BE2C (cell line): ENCODE data around the gene HK2.
"Not testable (repeated sequence)": the region's sequence is repeated elsewhere in the genome, so short reads cannot be mapped to it uniquely, and the experiment has no call there.

Source experiments
- DNase-seq: peaks from one replicate; pipeline ENCODE4 v3.0.0-alpha.2; 2020
- H3K27me3 ChIP-seq: fragments of 250-450 bp; sonication (Bioruptor Pico); 2 replicates; pipeline ENCODE4 v1.5.1; 2020; ENCODE audit warnings: mild to moderate bottlenecking
- H3K36me3 ChIP-seq: fragments of 250-450 bp; sonication (Bioruptor Pico); 2 replicates; pipeline ENCODE4 v1.5.1; 2020; ENCODE audit warnings: mild to moderate bottlenecking
- H3K4me1 ChIP-seq: fragments of 250-450 bp; sonication (Bioruptor Pico); 2 replicates; pipeline ENCODE4 v1.5.1; 2020
- H3K4me3 ChIP-seq: 2 replicates; pipeline ENCODE4 v1.5.1; 2011; ENCODE audit warnings: low read depth, low read length
- H3K9me3 ChIP-seq: fragments of 250-450 bp; sonication (Bioruptor Pico); 2 replicates; pipeline ENCODE4 v1.5.1; 2020
- TF ChIP-seq, protein P1 (sequence below): IDR thresholded peaks from 2 replicates; pipeline ENCODE4 v1.5.1; 2012; ENCODE audit warnings: mild to moderate bottlenecking, low read depth, low read length

HK2 gene

DNA sequence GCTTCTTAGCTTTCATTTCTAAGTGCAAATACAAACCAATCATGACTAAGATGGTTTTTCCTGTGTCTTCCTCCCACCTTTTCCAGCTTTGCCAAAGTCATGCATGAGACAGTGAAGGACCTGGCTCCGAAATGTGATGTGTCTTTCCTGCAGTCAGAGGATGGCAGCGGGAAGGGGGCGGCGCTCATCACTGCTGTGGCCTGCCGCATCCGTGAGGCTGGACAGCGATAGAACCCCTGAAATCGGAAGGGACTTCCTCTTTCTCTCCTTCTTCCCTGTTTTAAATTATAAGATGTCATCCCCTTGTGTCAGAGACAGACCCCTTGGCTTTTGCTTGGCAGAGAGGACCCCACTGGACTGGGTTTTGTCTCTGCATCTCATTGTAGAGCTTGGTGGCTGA, 56.8 kb downstream of the HK2 start:
- TF ChIP-seq, protein P1, sequence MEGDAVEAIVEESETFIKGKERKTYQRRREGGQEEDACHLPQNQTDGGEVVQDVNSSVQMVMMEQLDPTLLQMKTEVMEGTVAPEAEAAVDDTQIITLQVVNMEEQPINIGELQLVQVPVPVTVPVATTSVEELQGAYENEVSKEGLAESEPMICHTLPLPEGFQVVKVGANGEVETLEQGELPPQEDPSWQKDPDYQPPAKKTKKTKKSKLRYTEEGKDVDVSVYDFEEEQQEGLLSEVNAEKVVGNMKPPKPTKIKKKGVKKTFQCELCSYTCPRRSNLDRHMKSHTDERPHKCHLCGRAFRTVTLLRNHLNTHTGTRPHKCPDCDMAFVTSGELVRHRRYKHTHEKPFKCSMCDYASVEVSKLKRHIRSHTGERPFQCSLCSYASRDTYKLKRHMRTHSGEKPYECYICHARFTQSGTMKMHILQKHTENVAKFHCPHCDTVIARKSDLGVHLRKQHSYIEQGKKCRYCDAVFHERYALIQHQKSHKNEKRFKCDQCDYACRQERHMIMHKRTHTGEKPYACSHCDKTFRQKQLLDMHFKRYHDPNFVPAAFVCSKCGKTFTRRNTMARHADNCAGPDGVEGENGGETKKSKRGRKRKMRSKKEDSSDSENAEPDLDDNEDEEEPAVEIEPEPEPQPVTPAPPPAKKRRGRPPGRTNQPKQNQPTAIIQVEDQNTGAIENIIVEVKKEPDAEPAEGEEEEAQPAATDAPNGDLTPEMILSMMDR: no peak
- no peak for DNase-seq
- Histone ChIP-seq H3K4me1 (no peaks in the 10 kb centered on the region), H3K27me3 (no peaks in the 10 kb centered on the region), H3K4me3 (no peak overlapping the region), H3K36me3 (peaks cover 4% of the 10 kb centered on the region; the same call in 1 of the 2 replicates), H3K9me3 (no peaks in the 10 kb centered on the region)

DNA sequence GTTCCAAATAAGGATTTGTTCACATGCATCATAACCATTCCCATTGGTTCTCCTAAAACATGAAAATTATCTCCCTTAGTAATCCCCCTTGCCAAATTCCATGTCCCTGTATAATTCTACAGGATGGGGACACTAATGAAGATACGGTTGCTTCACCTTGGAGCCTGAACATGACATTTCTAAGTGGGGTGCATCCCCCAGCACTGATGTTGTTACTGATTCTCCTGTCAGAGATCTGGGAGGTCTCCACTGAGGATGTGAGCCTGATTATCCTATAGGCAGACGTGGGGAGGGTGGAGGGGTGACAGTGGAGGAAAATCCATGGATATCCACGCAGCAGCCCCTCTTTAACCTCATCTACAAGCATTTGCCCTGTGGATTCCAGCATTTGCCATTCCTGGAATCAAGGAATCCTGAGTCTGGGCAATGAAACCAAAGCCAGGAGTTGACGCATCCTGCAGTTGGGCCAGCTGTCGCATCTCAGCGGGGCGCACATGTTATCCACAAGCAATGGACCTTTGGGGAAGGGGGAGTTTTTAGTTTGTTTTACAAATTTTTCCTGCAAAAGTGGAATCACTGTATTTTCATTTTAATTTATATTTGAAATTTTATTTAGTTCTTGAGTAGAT, 57.3 kb downstream of the HK2 start:
- H3K27me3 ChIP-seq: no peaks in the 10 kb centered on the region
- DNase-seq: no peak
- TF ChIP-seq, protein P1: no peak
- no peaks in the 10 kb centered on the region for H3K4me1 ChIP-seq
- no peak overlapping the region for H3K4me3 ChIP-seq
- no peaks in the 10 kb centered on the region for H3K9me3 ChIP-seq
- peaks cover 4% of the 10 kb centered on the region; the same call in 1 of the 2 replicates for H3K36me3 ChIP-seq

DNA sequence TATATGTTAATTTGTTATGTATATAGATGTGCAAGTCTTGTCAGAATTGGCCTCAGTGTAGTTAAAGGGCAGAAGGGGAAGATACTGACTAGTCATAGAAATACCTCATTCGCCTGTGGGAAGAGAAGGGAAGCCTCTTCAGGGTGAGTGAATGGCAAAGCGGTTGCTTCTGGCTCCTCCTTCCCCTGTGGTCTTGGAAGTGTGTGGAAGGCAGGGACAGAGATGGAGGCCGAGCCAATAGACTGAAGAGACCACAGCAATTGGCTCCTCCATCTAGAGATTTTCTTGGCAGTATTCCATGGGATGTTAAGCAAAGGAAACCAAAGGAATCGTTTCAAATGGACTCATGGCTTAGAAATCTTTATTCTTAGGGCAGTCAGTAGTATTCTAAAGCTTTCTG, 57.9 kb downstream of the HK2 start:
- H3K36me3 ChIP-seq, H3K27me3 ChIP-seq, H3K4me3 ChIP-seq, H3K4me1 ChIP-seq, DNase-seq, H3K9me3 ChIP-seq: not testable (repeated sequence)

DNA sequence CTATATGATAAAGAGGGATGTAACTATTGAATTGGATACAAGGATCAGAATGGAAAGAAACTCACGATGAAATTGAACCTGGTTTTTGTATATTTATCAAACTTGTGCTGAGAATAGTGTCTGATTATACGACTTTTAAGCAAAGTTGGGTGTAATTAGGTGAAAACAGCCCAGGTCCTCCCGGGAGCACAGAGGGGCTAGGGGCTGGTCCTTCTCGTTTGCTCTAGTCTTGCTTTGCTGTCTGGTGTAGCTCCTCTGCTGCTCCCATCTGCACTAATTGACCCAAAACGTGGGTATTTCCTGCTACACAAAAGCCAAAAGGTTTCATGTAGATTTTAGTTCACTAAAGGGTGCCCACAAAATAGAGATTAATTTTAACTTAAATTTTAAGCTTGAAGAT, 58.7 kb downstream of the HK2 start:
- DNase-seq: no peak
- Histone ChIP-seq H3K9me3 (no peaks in the 10 kb centered on the region), H3K4me3 (no peak overlapping the region), H3K4me1 (no peaks in the 10 kb centered on the region), H3K36me3 (no peaks in the 10 kb centered on the region; the same call in 1 of the 2 replicates), H3K27me3 (no peaks in the 10 kb centered on the region)
- TF ChIP-seq, protein P1: no peak

DNA sequence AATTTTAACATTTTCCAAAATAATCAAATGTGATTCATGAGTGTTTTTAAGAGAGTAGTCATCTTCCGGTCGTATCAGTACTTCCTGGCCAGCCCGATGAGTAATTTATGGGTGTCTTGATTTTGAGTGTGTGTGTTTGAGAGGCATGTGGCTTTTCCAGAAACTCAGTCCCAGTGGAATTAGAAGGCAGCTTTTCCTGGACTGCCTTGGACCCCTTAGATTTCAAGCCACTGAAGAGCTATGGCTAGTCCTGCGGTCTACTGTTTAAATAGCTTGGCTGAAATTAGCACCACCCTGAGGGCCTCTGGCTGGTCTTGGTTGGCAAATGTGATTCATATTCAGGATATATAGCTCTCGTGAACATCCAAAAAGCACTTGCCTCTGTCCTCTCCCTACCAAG, 59.4 kb downstream of the HK2 start:
- Histone ChIP-seq H3K27me3 (no peaks in the 10 kb centered on the region), H3K4me3 (no peak overlapping the region), H3K36me3 (no peaks in the 10 kb centered on the region; the same call in 1 of the 2 replicates), H3K4me1 (no peaks in the 10 kb centered on the region), H3K9me3 (no peaks in the 10 kb centered on the region)
- no peak for DNase-seq
- TF ChIP-seq, protein P1: no peak

DNA sequence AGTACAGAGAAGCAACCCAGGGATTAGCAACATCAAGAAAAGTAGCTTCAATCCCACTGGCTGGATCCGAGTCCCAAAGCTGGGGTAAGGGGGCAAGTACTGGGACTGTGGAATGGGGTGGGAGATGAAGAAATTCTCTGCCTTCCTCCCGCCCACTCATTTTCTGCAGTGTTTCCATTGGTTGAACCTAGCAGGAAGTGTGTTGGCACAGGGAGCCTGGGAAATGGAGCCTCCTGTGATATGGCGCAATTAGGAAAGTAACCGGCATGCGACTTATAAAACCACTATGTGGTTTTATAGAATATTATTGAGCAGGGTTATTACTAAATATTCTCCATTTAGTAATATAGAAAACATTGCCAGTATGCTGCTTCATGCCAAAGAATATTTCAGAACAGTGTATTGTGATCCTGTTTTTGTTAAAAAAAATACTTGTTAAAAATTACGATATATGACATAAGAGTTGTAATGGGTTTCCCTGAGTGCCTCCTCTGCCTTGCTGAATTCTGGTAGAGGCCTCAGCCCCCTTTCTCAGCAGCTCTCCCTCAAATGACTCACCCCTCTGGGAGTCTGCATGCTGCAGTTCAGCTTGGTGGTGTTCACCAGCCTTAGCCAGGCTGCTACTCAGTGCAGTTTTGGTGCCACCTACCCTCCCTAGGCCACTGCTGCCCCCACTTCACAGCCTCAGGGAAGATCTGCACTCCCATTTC, 60.5 kb downstream of the HK2 start:
- H3K4me1 ChIP-seq: no peaks in the 10 kb centered on the region
- TF ChIP-seq, protein P1: no peak
- H3K36me3 ChIP-seq: no peaks in the 10 kb centered on the region; the same call in 1 of the 2 replicates
- no peaks in the 10 kb centered on the region for H3K9me3 ChIP-seq
- H3K4me3 ChIP-seq: no peak overlapping the region
- DNase-seq: no peak
- H3K27me3 ChIP-seq: no peaks in the 10 kb centered on the region
